Lung (tissue), 12 donors: ENCODE measurements around the gene LRP5. TPM values are rescaled to one million over a fixed set of nuclear protein-coding genes. Genes with fewer than 3 reads are reported as not detected.

Source experiments
- ATAC-seq: fragments of 200-7000 bp; cut with Tn5 transposase; one replicate; pipeline ENCODE4 v1.9.1; 2020; ENCODE audit warnings: moderate number of reproducible peaks; ENCODE audit not compliant: insufficient read depth, low FRiP score
- DNase-seq, 3 donors: peaks; one replicate each; pipeline ENCODE4 v3.0.0-alpha.2; 2013 to 2017
- H3K27ac ChIP-seq, 2 donors: one replicate each; pipeline ENCODE4 v1.5.1; 2013; ENCODE audit warnings: mild to moderate bottlenecking in 2 of 2, moderate library complexity in 2 of 2, control low read depth in 1 of 2, inconsistent platforms in 1 of 2, low read depth in 1 of 2, low read length in 1 of 2
- H3K27me3 ChIP-seq, 3 donors: one replicate each; pipeline ENCODE4 v1.5.1; 2013; ENCODE audit warnings: low read length in 2 of 3; ENCODE audit not compliant: control insufficient read depth in 3 of 3, insufficient read depth in 3 of 3
- H3K36me3 ChIP-seq, 4 donors: one replicate each; pipeline ENCODE4 v1.5.1; 2013; ENCODE audit warnings: low read length in 4 of 4, mild to moderate bottlenecking in 1 of 4, moderate library complexity in 1 of 4; ENCODE audit not compliant: control insufficient read depth in 4 of 4, insufficient read depth in 4 of 4
- H3K4me1 ChIP-seq, 5 donors: one replicate each; pipeline ENCODE4 v1.5.1; 2013; ENCODE audit warnings: low read length in 5 of 5, mild to moderate bottlenecking in 2 of 5, moderate library complexity in 1 of 5; ENCODE audit not compliant: control insufficient read depth in 5 of 5, insufficient read depth in 5 of 5
- H3K4me3 ChIP-seq: one replicate; pipeline ENCODE4 v1.5.1; 2013; ENCODE audit warnings: mild to moderate bottlenecking, control low read depth, moderate library complexity
- H3K9ac ChIP-seq, 2 donors: one replicate each; pipeline ENCODE4 v1.5.1; 2013; ENCODE audit warnings: low read length in 2 of 2, control low read depth in 1 of 2; ENCODE audit not compliant: insufficient read depth in 1 of 2
- H3K9me3 ChIP-seq, 4 donors: one replicate each; pipeline ENCODE4 v1.5.1; 2013; ENCODE audit warnings: low read length in 3 of 4, mild to moderate bottlenecking in 1 of 4, moderate library complexity in 1 of 4; ENCODE audit not compliant: control insufficient read depth in 4 of 4, insufficient read depth in 3 of 4
- CTCF ChIP-seq: IDR thresholded peaks from 2 replicates; pipeline ENCODE4 v1.5.1; 2012; ENCODE audit warnings: mild to moderate bottlenecking; ENCODE audit errors: control extremely low read depth, extremely low read depth
- WGBS, 2 donors: extraction: QIAGEN DNeasy Blood & Tissue Kit; methylation state at CpG; one replicate each; pipeline ENCODE4 v1.1.7; 2013; 5-methylcytosine and 5-hydroxymethylcytosine counted together
- polyA plus RNA-seq, 2 donors: library from polyadenylated mRNA; stranded (reverse); fragments of 200-250 nt; gene quantifications; one replicate each; pipeline ENCODE4 v1.2.1, GENCODE V29; 2013
- total RNA-seq, 2 donors: library from RNA; depleted of rRNA in 1 of 2; stranded (reverse); fragments of >200 nt in 1 of 2; gene quantifications; one replicate each; pipeline ENCODE4 v1.2.1, GENCODE V29; 2014 to 2021
- donor health status: control.
- donor health status: control.
- donor health status: Bipolar disorder and iron deficiency.
- donor health status: healthy.
- donor health status: DM: yes; HTN: yes; CAD: no.

Gene LRP5
- total and polyA plus RNA-seq, 4 donors = 33.7 to 76.4 (median 63.2) TPM

- Histone ChIP-seq H3K4me3 (no peak overlapping the region), H3K9ac (no peak overlapping the region), H3K36me3 (peaks cover 2 to 57% (median 14%) of the 10 kb centered on the region in 4 donors), H3K27me3 (no peaks in the 10 kb centered on the region), H3K9me3 (no peaks in the 10 kb centered on the region), H3K27ac (peak overlapping the region; percentile 1 to 62), H3K4me1 (peaks cover 0 to 24% (median 8%) of the 10 kb centered on the region in 5 donors)
- TF ChIP-seq CTCF = no peak
- ATAC-seq (peak; percentile 74), DNase-seq (no peak)
- WGBS, 2 donors = 82 to 90% methylated on average over 34 of the region's 34 CpGs
Observed at GRCh38 chr11:68436985-68437926, 124.9 kb downstream of the LRP5 start.

- Histone ChIP-seq H3K36me3 (peaks cover 2 to 58% (median 14%) of the 10 kb centered on the region in 4 donors), H3K9me3 (no peaks in the 10 kb centered on the region), H3K27ac (peak overlapping the region in 1 of 2 donors; percentile 62), H3K9ac (no peak overlapping the region), H3K27me3 (no peaks in the 10 kb centered on the region), H3K4me3 (no peak overlapping the region), H3K4me1 (peaks cover 0 to 31% (median 8%) of the 10 kb centered on the region in 5 donors)
- WGBS, 2 donors = 93 to 94% methylated on average over 32 to 34 of the region's 34 CpGs
- DNase-seq (no peak), ATAC-seq (no peak)
- no peak for TF ChIP-seq CTCF
Observed at GRCh38 chr11:68437927-68438657, 125.7 kb downstream of the LRP5 start.

- Histone ChIP-seq H3K4me3 (no peak overlapping the region), H3K9me3 (no peaks in the 10 kb centered on the region), H3K27ac (no peak overlapping the region), H3K9ac (no peak overlapping the region), H3K36me3 (peaks cover 2 to 52% (median 13%) of the 10 kb centered on the region in 4 donors), H3K27me3 (no peaks in the 10 kb centered on the region), H3K4me1 (peaks cover 0 to 31% (median 8%) of the 10 kb centered on the region in 5 donors)
- no peak for TF ChIP-seq CTCF
- ATAC-seq (no peak), DNase-seq (no peak)
- 91 to 96% methylated on average over 6 of the region's 6 CpGs for WGBS, 2 donors
Observed at GRCh38 chr11:68438658-68439259, 126.4 kb downstream of the LRP5 start.
